ENCODE results near the gene OR56A5.

DNA sequence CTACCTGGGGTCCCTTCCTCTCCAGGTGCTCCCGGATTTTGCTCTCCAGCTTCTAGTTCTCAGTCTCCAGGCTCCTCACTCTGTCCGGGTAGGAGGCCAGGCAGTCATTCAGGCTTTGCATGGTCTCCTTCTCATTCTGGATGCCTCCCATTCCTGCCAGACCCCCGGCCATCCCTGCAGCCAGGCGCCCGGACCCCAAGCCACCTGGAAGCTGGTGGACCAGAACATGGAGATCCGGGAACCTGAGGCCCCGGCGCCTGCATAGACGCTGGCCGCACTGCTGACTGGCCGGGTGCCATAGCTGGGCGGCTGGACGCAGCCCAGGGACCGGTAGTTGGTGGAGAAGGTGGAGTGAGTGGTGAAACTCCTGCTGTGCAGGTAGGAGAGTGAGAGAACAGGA is 26.5 kb upstream of the OR56A5 start:
- TF ChIP-seq CTCF (IDR thresholded peaks at IDR 0.05) (no peak), EZH2 (IDR thresholded peaks at IDR 0.05; ENCODE audit: borderline replicate concordance, insufficient read depth, low read depth, low read length, poor library complexity, severe bottlenecking) (no peak)

Measured in B cell (primary cell).